Testis (tissue), 2 donors: ENCODE measurements around the gene NEURL1.
"Not testable (repeated sequence)": the region's sequence is repeated elsewhere in the genome, so short reads cannot be mapped to it uniquely, and the experiment has no call there.

Experiments
- CTCF ChIP-seq, 3 experiments: fragments of 450-650 bp in 2 of 3; fragments of 200-600 bp in 1 of 3; sonication (generic) in 1 of 3; IDR thresholded peaks; one replicate each; pipeline ENCODE4 v1.5.1; 2016 to 2019; ENCODE audit warnings: antibody characterized with exemption in 3 of 3, mild to moderate bottlenecking in 2 of 3, moderate library complexity in 1 of 3
- POLR2A ChIP-seq: fragments of 450-650 bp; IDR thresholded peaks from one replicate; pipeline ENCODE4 v1.6.1; 2017; ENCODE audit warnings: antibody characterized with exemption, mild to moderate bottlenecking, moderate library complexity

GRCh38 chr10:103606097-103606438, 112.6 kb downstream of the NEURL1 start:
- not testable (repeated sequence) for TF ChIP-seq CTCF (IDR thresholded peaks at IDR 0.05); POLR2A
